Common myeloid progenitor, CD34-positive (primary cell): ENCODE data around the gene CNNM2.
"Not testable (repeated sequence)": the region's sequence is repeated elsewhere in the genome, so short reads cannot be mapped to it uniquely, and the experiment has no call there.

Experiments used
- CTCF ChIA-PET: fragments of 350-600 bp; sonication (Branson Sonifier 250); formaldehyde crosslinking; loops from one replicate; lab custom pipeline; 2021; ENCODE audit warnings: antibody characterized with exemption; lab: Charles Lee
- POLR2A ChIA-PET: fragments of 350-600 bp; sonication (Branson Sonifier 250); formaldehyde crosslinking; loops from one replicate; lab custom pipeline; 2021; ENCODE audit warnings: antibody characterized with exemption; lab: Charles Lee
- DNase-seq, 3 donors: peaks; one replicate each; pipeline versions ENCODE4 v3.0.0 to v3.0.0-alpha.2; 2013
- H3K27ac ChIP-seq, 2 experiments: 1 replicate in 1 of 2; 2 replicates in 1 of 2; pipeline ENCODE4 v1.7.0; 2013; ENCODE audit warnings: inconsistent platforms in 2 of 2, low read length in 2 of 2, mild to moderate bottlenecking in 2 of 2, low read depth in 1 of 2, moderate library complexity in 1 of 2; ENCODE audit not compliant: severe bottlenecking in 2 of 2, insufficient read depth in 1 of 2, poor library complexity in 1 of 2
- H3K27me3 ChIP-seq, 5 experiments: replicated peaks in 2 of 5; 1 replicate in 3 of 5; 2 replicates in 2 of 5; pipeline versions ENCODE4 v1.6.1 to v1.7.0; 2013; ENCODE audit warnings: low read length in 4 of 5, mild to moderate bottlenecking in 2 of 5, moderate library complexity in 2 of 5, inconsistent platforms in 1 of 5; ENCODE audit not compliant: insufficient read depth in 5 of 5, control insufficient read depth in 4 of 5
- H3K36me3 ChIP-seq, 4 experiments: 1 replicate in 2 of 4; 2 replicates in 2 of 4; pipeline versions ENCODE4 v1.6.1 to v1.7.0; 2013; ENCODE audit warnings: low read length in 3 of 4, control low read depth in 1 of 4, mild to moderate bottlenecking in 1 of 4; ENCODE audit not compliant: control insufficient read depth in 4 of 4, insufficient read depth in 4 of 4
- H3K4me1 ChIP-seq, 4 experiments: 1 replicate in 3 of 4; 2 replicates in 1 of 4; pipeline versions ENCODE4 v1.6.1 to v1.7.1; 2013; ENCODE audit warnings: low read length in 3 of 4, mild to moderate bottlenecking in 3 of 4, control low read depth in 1 of 4, inconsistent platforms in 1 of 4, moderate library complexity in 1 of 4; ENCODE audit not compliant: control insufficient read depth in 4 of 4, insufficient read depth in 4 of 4; ENCODE audit errors: control extremely low read depth in 1 of 4
- H3K4me3 ChIP-seq, 7 experiments: 1 replicate in 4 of 7; 2 replicates in 3 of 7; pipeline versions ENCODE4 v1.5.1 to v1.7.0; 2013; ENCODE audit warnings: mild to moderate bottlenecking in 7 of 7, low read length in 6 of 7, moderate library complexity in 6 of 7, inconsistent platforms in 2 of 7, low read depth in 2 of 7, control low read depth in 1 of 7; ENCODE audit not compliant: insufficient read depth in 4 of 7, control insufficient read depth in 1 of 7; ENCODE audit errors: extremely low read depth in 1 of 7
- H3K9me3 ChIP-seq, 5 experiments: 1 replicate in 4 of 5; 2 replicates in 1 of 5; pipeline versions ENCODE4 v1.6.1 to v1.7.1; 2013; ENCODE audit warnings: low read length in 4 of 5, mild to moderate bottlenecking in 2 of 5, inconsistent platforms in 1 of 5, low read depth in 1 of 5, moderate library complexity in 1 of 5; ENCODE audit not compliant: control insufficient read depth in 4 of 5, insufficient read depth in 2 of 5; ENCODE audit errors: control extremely low read depth in 1 of 5
- WGBS: methylation state at CpG from one replicate; pipeline ENCODE4 v1.1.5; 2013; ENCODE audit not compliant: insufficient coverage; 5-methylcytosine and 5-hydroxymethylcytosine counted together

The CNNM2 gene

DNA sequence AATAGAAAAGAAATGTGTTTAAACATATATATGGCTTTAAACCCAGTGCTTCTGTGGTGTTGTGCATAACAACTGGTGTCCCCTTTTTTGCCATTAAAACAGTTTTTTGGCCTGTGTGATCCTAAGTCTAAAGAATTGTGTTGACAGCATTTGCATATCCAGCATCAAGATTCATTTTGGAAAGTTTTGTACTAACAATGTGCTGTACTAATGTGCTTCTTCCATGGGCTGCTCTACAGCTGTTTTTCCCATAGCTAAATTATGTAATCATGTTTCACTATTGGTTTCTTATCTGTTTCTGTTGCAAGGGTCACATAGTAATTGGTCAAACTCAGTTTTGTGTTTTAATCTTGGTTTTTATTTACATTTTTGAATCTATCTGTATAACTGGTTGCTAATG, 5.5 kb downstream of the CNNM2 start:
- Histone ChIP-seq H3K27ac (no peak overlapping the region), H3K27me3 (peaks cover 0 to 3% (median 0%) of the 10 kb centered on the region in 5 experiments), H3K36me3 (peaks cover 0 to 4% (median 0%) of the 10 kb centered on the region in 4 experiments), H3K4me3 (no peak overlapping the region), H3K4me1 (peaks cover 2 to 31% (median 26%) of the 10 kb centered on the region in 4 experiments), H3K9me3 (no peaks in the 10 kb centered on the region)
- CTCF ChIA-PET = interaction anchor here (1.0 kb wide), 1 partner anchor 140 kb away, joined by 3 read pairs; no protein-coding TSS in a partner anchor
- POLR2A ChIA-PET = interaction anchor here (0.5 kb wide), 1 partner anchor 93 kb away, joined by 3 read pairs; no protein-coding TSS in a partner anchor
- DNase-seq = no peak

DNA sequence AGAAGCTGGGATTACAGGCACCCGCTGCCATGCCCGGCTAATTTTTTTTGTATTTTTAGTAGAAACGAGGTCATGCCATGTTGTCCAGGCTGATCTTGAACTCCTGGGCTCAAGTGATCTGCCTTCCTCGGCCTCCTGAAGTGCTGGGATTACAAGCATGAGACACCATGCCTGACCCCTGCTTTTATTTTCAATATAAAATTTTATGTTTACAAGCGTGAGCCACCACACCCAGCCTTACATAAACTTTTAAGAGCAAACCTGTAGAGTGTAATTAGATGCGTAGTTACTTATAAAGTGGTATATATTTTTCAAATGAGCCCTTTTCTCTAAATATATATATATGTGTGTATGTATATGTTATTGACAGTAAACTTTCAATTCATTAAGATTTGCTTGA, 8.7 kb downstream of the CNNM2 start:
- Histone ChIP-seq H3K36me3 (peaks cover 0 to 4% (median 1%) of the 10 kb centered on the region in 4 experiments), H3K4me1 (peaks cover 2 to 12% (median 7%) of the 10 kb centered on the region in 4 experiments), H3K9me3 (peaks cover 0 to 3% (median 0%) of the 10 kb centered on the region in 5 experiments), H3K27me3 (no peaks in the 10 kb centered on the region), H3K4me3 (no peak overlapping the region), H3K27ac (no peak overlapping the region)
- ChIA-PET POLR2A (no interaction called here), CTCF (interaction anchor here (0.9 to 1.9 kb wide), 2 partner anchors 8 to 137 kb away, joined by 4 to 7 read pairs; partner anchors contain the start of gene CNNM2)
- DNase-seq = no peak
- WGBS = 100% methylated on average over 4 of the region's 6 CpGs

DNA sequence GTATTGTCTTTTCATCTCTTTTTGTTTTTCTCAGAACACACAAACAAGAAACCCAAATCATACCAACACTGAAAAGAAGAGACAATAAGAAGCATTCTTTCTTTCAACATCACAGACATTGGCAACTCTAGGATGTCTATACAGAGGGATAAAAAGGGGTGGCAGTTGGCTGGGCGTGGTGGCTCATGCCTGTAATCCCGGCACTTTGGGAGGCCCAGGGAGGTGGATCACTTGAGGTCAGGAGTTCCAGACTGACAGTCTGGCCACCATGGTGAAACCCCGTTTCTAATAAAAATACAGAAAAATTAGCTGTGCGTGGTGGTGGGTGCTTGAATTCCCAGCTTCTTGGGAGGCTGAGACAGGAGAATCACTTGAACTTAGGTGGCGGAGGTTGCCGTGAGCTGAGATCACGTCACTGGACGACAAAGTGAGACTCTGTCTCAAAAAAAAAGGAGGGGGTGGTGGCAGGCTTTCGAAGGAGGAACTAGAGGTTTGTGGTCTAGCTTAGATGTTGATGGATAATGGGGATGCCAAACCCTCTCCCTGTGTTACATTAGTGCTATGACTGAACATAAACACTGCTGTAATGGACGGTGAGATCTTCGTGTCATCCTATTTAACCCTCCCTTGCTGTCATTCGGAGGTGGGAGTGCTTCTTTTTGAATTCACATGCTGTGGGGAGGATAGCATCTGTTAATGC, 9.4 kb downstream of the CNNM2 start:
- ChIA-PET POLR2A (no interaction called here), CTCF (interaction anchor here (0.9 to 1.9 kb wide), 2 partner anchors 9 to 137 kb away, joined by 4 to 7 read pairs; partner anchors contain the start of gene CNNM2)
- WGBS = 3% methylated on average over 6 of the region's 12 CpGs
- H3K4me3 ChIP-seq = peak overlapping the region in 4 of 7 experiments; percentile 5 to 59 (median 26)
- H3K27me3 ChIP-seq = no peaks in the 10 kb centered on the region
- H3K9me3 ChIP-seq = peaks cover 0 to 3% (median 0%) of the 10 kb centered on the region in 5 experiments
- H3K36me3 ChIP-seq = peaks cover 0 to 4% (median 2%) of the 10 kb centered on the region in 4 experiments
- peak; percentile 83 to 96 (median 94) for DNase-seq
- peaks cover 2 to 12% (median 7%) of the 10 kb centered on the region in 4 experiments for H3K4me1 ChIP-seq
- H3K27ac ChIP-seq = no peak overlapping the region

DNA sequence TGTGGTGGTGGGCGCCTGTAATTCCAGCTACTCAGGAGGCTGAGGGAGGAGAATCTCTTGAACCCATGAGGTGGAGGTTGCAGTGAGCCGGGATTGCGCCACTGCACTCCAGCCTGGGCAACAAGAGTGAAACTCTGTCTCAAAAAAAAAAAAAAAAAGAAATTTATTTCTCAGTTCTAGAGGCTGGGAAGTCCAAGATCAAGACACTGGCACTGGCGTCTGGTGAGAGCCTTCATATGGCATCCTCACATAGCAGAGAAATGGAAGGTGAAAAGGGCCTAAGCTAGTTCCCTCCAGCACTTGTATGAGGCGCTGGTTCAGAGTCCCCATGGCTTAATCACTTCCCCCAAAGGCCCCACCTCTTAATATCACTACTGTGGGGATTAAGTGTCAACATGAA, 10.3 kb downstream of the CNNM2 start:
- WGBS = 100% methylated on average over 2 of the region's 5 CpGs
- CTCF ChIA-PET = interaction anchor here (1.9 kb wide), 1 partner anchor 10 kb away, joined by 7 read pairs; the partner anchor contains the start of gene CNNM2

DNA sequence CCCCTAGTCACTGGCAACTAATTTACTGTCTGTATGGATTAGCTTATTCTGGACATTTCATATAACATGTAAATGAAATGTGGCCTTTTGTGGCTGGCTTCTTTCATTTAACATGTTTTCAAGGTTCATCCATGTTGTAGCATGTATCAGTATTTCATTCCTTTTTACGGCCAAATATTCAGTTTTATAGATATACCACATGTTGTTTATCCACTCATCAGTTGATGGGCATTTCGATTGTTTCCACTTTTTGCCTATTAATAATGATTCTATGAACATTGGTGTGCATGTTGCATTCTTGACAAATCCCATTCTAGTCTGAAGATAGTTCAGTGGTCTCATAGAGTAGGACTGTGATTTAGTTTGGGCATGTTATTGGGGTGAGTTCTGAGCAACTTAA, 12.6 kb downstream of the CNNM2 start:
- peaks cover 0 to 3% (median 0%) of the 10 kb centered on the region in 5 experiments for H3K9me3 ChIP-seq
- CTCF ChIA-PET = no interaction called here
- POLR2A ChIA-PET = no interaction called here
- H3K4me3 ChIP-seq = no peak overlapping the region
- no peak for DNase-seq
- peaks cover 0 to 4% (median 0%) of the 10 kb centered on the region in 4 experiments for H3K36me3 ChIP-seq
- no CpG with 5 or more reads among the region's 2 CpGs for WGBS
- no peaks in the 10 kb centered on the region for H3K27me3 ChIP-seq
- peaks cover 2 to 12% (median 7%) of the 10 kb centered on the region in 4 experiments for H3K4me1 ChIP-seq
- no peak overlapping the region for H3K27ac ChIP-seq

More for the DNA sequence above, 10.3 kb downstream of the CNNM2 start:
- H3K27ac ChIP-seq, POLR2A ChIA-PET, H3K4me3 ChIP-seq, H3K27me3 ChIP-seq, H3K9me3 ChIP-seq, H3K36me3 ChIP-seq, DNase-seq: not testable (repeated sequence)
- peaks cover 2 to 12% (median 7%) of the 10 kb centered on the region in 4 experiments for H3K4me1 ChIP-seq

DNA sequence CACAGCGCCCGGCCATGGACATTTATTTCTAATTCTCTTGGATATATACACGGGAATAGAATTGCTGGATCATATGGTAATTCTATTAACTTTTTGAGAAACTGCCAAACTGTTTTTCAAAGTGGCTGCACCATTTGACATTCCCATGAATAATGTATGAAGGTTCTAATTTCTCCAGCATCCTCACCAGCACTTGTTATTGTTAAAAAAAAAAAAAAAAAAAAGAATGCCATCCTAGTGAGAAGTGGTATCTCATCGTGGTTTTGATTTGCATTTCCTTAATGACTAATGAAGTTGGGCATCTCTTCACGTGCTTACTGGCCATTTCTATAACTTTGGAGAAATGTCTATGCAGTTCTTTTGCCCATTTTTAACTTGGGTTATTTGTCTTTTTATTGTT, 13.5 kb downstream of the CNNM2 start:
- Histone ChIP-seq H3K36me3 (peaks cover 0 to 4% (median 0%) of the 10 kb centered on the region in 4 experiments), H3K9me3 (peaks cover 0 to 3% (median 0%) of the 10 kb centered on the region in 5 experiments), H3K27ac (no peak overlapping the region), H3K27me3 (no peaks in the 10 kb centered on the region), H3K4me1 (peaks cover 2 to 12% (median 10%) of the 10 kb centered on the region in 4 experiments), H3K4me3 (no peak overlapping the region)
- DNase-seq = peak in 2 of 3 donors; percentile 15 to 32
- POLR2A ChIA-PET = no interaction called here
- WGBS = no CpG with 5 or more reads among the region's 5 CpGs
- CTCF ChIA-PET = no interaction called here

DNA sequence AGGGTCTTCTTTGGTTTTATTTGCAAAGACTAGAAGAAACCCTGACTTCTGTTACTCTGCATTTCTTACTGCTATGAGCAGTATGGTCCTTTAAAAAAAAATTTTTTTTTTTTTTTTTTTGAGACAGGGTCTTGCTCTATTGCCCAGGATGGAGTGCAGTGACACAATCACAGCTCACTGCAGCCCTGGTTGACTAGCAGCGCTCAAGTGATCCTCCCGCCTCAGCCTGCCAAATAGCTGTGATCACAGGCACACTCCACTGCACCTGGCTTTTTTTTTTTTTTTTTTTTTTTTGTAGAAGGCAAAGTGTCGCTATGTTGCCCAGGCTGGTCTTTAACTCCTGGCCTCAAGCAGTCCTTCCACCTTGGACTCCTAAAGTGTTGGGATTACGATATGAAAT, 17.4 kb downstream of the CNNM2 start:
- POLR2A ChIA-PET = no interaction called here
- Histone ChIP-seq H3K4me1 (peaks cover 0 to 3% (median 1%) of the 10 kb centered on the region in 4 experiments), H3K27ac (no peak overlapping the region), H3K9me3 (peaks cover 0 to 3% (median 0%) of the 10 kb centered on the region in 5 experiments), H3K27me3 (no peaks in the 10 kb centered on the region), H3K36me3 (peaks cover 0 to 4% (median 0%) of the 10 kb centered on the region in 4 experiments), H3K4me3 (no peak overlapping the region)
- WGBS = 93% methylated on average over 3 of the region's 4 CpGs
- DNase-seq = no peak
- CTCF ChIA-PET = no interaction called here
